ENCODE data around the gene UBL3.

The UBL3 gene

DNA sequence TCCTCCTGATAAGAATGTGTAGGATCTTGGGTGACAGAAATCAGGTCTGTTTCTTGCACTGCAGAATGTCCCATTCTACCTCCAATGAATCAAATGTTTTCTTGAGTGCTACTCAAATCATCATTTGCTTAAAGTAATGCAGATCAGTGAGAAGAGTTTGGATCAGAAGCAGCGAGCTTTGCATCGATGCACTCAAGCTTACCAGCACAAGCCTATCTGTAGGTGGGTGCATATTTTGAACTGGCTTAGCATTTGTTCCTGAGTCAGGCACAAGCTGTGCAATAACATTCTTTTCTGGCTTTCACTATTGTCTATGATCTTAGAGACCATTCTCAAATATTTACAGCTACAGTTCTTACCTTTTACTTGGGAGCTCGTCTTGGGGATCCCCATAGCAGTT is 109.5 kb downstream of the UBL3 start:
- TF ChIP-seq, protein P1, sequence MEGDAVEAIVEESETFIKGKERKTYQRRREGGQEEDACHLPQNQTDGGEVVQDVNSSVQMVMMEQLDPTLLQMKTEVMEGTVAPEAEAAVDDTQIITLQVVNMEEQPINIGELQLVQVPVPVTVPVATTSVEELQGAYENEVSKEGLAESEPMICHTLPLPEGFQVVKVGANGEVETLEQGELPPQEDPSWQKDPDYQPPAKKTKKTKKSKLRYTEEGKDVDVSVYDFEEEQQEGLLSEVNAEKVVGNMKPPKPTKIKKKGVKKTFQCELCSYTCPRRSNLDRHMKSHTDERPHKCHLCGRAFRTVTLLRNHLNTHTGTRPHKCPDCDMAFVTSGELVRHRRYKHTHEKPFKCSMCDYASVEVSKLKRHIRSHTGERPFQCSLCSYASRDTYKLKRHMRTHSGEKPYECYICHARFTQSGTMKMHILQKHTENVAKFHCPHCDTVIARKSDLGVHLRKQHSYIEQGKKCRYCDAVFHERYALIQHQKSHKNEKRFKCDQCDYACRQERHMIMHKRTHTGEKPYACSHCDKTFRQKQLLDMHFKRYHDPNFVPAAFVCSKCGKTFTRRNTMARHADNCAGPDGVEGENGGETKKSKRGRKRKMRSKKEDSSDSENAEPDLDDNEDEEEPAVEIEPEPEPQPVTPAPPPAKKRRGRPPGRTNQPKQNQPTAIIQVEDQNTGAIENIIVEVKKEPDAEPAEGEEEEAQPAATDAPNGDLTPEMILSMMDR (IDR thresholded peaks at IDR 0.05; ENCODE audit: low read depth, low read length), result no peak
- TF ChIP-seq POLR2A (IDR thresholded peaks at IDR 0.05; ENCODE audit: extremely low read depth, insufficient read length), result no peak
- TF ChIP-seq, protein P2, sequence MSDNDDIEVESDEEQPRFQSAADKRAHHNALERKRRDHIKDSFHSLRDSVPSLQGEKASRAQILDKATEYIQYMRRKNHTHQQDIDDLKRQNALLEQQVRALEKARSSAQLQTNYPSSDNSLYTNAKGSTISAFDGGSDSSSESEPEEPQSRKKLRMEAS (IDR thresholded peaks at IDR 0.05; ENCODE audit: low read depth, low read length), result no peak
- TF ChIP-seq MYC (IDR thresholded peaks at IDR 0.05; ENCODE audit: low read depth, low read length), result no peak
- no peak for DNase-seq (ENCODE audit: low read depth)
- H3K4me3 ChIP-seq (ENCODE audit: low read depth, low read length), result no peak overlapping the region

DNA sequence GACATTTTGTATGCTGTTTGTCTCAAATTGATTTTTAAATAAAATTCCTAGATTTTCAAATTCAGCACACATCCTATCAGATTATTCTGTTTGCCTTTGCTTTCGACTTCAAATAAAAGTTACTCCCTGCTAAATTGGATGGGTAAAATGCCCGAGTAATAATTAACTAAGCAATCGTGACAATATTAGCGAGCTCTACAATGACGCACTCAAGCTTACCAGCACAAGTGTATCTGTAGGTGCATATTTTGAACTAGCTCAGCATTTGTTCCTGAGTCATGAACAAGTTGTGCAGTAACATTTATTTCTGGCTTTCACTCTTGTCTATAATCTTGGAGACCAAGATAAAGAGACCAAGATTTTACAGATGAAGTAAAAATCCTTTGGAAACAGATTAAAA is 113.4 kb downstream of the UBL3 start:
- DNase-seq (ENCODE audit: low read depth), result no peak
- no peak overlapping the region for H3K4me3 ChIP-seq (ENCODE audit: low read depth, low read length)
- TF ChIP-seq MYC (IDR thresholded peaks at IDR 0.05; ENCODE audit: low read depth, low read length), result no peak
- TF ChIP-seq, protein P1 (IDR thresholded peaks at IDR 0.05; ENCODE audit: low read depth, low read length), result no peak
- TF ChIP-seq, protein P2 (IDR thresholded peaks at IDR 0.05; ENCODE audit: low read depth, low read length), result no peak
- TF ChIP-seq POLR2A (IDR thresholded peaks at IDR 0.05; ENCODE audit: extremely low read depth, insufficient read length), result no peak

DNA sequence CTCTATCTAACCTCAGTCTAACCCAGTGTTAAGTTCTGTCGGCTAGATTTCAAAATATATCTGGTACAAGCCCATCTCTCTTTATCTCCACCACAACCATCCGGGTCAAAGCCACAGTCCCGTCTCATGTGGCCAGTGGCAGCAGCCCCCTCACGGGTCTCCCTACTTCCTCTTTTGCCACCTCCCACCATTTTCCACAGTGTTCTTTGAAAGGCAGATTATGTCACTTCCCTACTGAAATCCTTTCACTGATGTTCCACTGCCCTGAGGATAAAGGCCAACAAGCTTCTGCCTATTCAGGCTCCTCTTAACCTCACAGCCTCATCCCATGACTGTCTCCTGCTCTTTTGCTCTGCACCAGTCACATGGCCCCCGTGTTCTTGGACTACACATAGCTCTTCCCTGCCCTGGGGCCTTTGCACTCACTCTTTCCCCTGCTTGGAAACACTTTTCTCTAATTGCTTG is 117.2 kb downstream of the UBL3 start:
- TF ChIP-seq MYC (IDR thresholded peaks at IDR 0.05; ENCODE audit: low read depth, low read length) (peak; percentile 64), POLR2A (IDR thresholded peaks at IDR 0.05; ENCODE audit: extremely low read depth, insufficient read length) (no peak)
- TF ChIP-seq, protein P2 (IDR thresholded peaks at IDR 0.05; ENCODE audit: low read depth, low read length), result no peak
- DNase-seq (ENCODE audit: low read depth), result peak; percentile 95
- no peak overlapping the region for H3K4me3 ChIP-seq (ENCODE audit: low read depth, low read length)

DNA sequence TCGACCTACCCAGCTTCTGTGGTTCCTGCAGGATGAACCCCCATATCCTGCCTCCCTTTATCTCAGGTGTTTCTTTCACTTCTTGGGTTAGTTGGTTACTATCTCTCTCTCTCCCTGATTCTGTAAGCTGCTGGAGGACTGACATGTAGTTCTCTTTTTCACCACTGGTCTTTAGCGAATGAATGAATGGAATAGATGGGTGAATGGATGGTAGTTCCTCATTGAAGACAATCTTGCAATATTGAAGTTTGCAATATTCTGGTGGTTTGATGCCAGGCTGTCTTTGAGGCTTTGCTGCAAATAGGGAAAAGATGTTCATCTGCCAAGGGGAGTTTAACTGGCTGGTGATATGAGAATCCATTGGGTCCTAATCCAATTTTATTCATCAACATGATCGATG is 120.2 kb downstream of the UBL3 start:
- TF ChIP-seq, protein P1 (IDR thresholded peaks at IDR 0.05; ENCODE audit: low read depth, low read length), result no peak
- TF ChIP-seq, protein P2 (IDR thresholded peaks at IDR 0.05; ENCODE audit: low read depth, low read length), result no peak
- TF ChIP-seq POLR2A (IDR thresholded peaks at IDR 0.05; ENCODE audit: extremely low read depth, insufficient read length) (no peak), MYC (IDR thresholded peaks at IDR 0.05; ENCODE audit: low read depth, low read length) (no peak)
- peak; percentile 22 for DNase-seq (ENCODE audit: low read depth)
- no peak overlapping the region for H3K4me3 ChIP-seq (ENCODE audit: low read depth, low read length)

DNA sequence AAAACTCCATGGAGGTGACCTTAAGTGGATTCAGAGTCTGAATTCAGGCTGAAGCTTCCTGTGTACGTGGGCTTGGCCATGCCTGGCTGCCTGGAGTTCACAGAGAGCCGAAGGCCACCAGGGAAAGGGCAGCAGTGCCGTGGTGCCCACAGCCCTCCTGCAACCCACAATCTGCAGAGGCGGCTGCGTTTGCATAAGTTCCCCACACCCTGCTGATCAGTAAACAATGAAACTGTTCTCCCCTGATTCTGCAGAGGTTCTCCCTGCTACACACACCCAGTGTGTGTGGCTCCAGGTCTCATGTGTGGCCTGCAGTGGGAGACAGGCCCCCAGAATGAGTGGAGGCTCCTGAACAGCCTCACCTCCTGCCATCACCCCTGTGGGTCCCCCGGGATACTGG is 128.0 kb downstream of the UBL3 start:
- TF ChIP-seq, protein P2 (IDR thresholded peaks at IDR 0.05; ENCODE audit: low read depth, low read length), result no peak
- TF ChIP-seq MYC (IDR thresholded peaks at IDR 0.05; ENCODE audit: low read depth, low read length) (no peak), POLR2A (IDR thresholded peaks at IDR 0.05; ENCODE audit: extremely low read depth, insufficient read length) (no peak)
- TF ChIP-seq, protein P1 (IDR thresholded peaks at IDR 0.05; ENCODE audit: low read depth, low read length), result no peak
- DNase-seq (ENCODE audit: low read depth), result no peak
- H3K4me3 ChIP-seq (ENCODE audit: low read depth, low read length), result no peak overlapping the region

DNA sequence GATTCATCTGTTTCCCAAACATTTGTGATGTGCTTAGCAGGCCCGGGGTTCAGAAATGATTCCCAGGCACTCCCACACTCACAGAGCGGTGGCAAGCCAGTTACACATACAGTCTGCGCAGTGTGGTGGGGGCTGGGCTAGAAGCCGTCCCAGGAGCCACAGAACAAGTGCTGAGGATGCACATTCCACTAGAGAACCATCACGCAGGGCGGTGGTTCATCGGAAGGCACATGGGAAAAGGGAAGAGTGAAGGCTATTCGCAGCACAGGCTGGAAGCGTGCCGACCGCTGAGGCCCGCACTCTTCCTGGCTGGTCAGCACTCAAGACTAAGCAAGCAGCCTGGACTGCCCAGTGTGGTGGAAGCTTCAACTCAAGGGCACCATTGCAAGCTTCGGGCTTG is 128.7 kb downstream of the UBL3 start:
- TF ChIP-seq, protein P2 (IDR thresholded peaks at IDR 0.05; ENCODE audit: low read depth, low read length), result no peak
- TF ChIP-seq POLR2A (IDR thresholded peaks at IDR 0.05; ENCODE audit: extremely low read depth, insufficient read length) (no peak), MYC (IDR thresholded peaks at IDR 0.05; ENCODE audit: low read depth, low read length) (no peak)
- TF ChIP-seq, protein P1 (IDR thresholded peaks at IDR 0.05; ENCODE audit: low read depth, low read length), result no peak
- no peak for DNase-seq (ENCODE audit: low read depth)

More for the DNA sequence above, 128.7 kb downstream of the UBL3 start:
- no peak overlapping the region for H3K4me3 ChIP-seq (ENCODE audit: low read depth, low read length)
